SKM-1 (cell line): ENCODE results near the gene XPA.
"Not testable (repeated sequence)": the region's sequence is repeated elsewhere in the genome, so short reads cannot be mapped to it uniquely, and the experiment has no call there.

Source experiments
- DNase-seq: peaks from one replicate; lab custom pipeline; 2025; ENCODE audit not compliant: unreplicated experiment; lab: John Stamatoyannopoulos, UW

Gene XPA

GRCh38 chr9:97696803-97697601, at the start of gene XPA:
TSS of gene XPA (minus strand) at chr9:97697340. CDS start at chr9:97697292, 48 bp downstream.
- peak; percentile 33 for DNase-seq

GRCh38 chr9:97744710-97745708, 47.9 kb upstream of the XPA start:
- no peak for DNase-seq

- DNase-seq: not testable (repeated sequence)
These were observed 46.9 kb upstream of the XPA start for GRCh38 chr9:97744025-97744424.

GRCh38 chr9:97742545-97742944, 45.4 kb upstream of the XPA start:
- no peak for DNase-seq

GRCh38 chr9:97741947-97742346, 44.8 kb upstream of the XPA start:
- no peak for DNase-seq

GRCh38 chr9:97740848-97741821, 44.0 kb upstream of the XPA start:
- DNase-seq: no peak

- no peak for DNase-seq
These were observed 40.3 kb upstream of the XPA start for GRCh38 chr9:97737429-97737828.

GRCh38 chr9:97735070-97735600, 38.0 kb upstream of the XPA start:
- DNase-seq: no peak

- DNase-seq: no peak
These were observed 29.6 kb upstream of the XPA start for GRCh38 chr9:97726716-97727115.

- DNase-seq: no peak
These were observed 26.7 kb upstream of the XPA start for GRCh38 chr9:97723819-97724218.

GRCh38 chr9:97722331-97722730, 25.2 kb upstream of the XPA start:
- no peak for DNase-seq

GRCh38 chr9:97721396-97721795, 24.3 kb upstream of the XPA start:
- DNase-seq: no peak

GRCh38 chr9:97717866-97718265, 20.7 kb upstream of the XPA start:
- no peak for DNase-seq

GRCh38 chr9:97714435-97714834, 17.3 kb upstream of the XPA start:
- no peak for DNase-seq

GRCh38 chr9:97711223-97711626, 14.1 kb upstream of the XPA start:
- no peak for DNase-seq

- peak; percentile 28 for DNase-seq
These were observed 13.4 kb upstream of the XPA start for GRCh38 chr9:97710356-97711222.

- no peak for DNase-seq
These were observed 9.1 kb upstream of the XPA start for GRCh38 chr9:97706246-97706645.

GRCh38 chr9:97705354-97705950, 8.3 kb upstream of the XPA start:
- no peak for DNase-seq

- no peak for DNase-seq
These were observed 7.7 kb upstream of the XPA start for GRCh38 chr9:97704851-97705250.
